GM10266 (cell line): ENCODE measurements around the gene EHBP1L1.

Experiments
- DNase-seq: peaks from one replicate; pipeline ENCODE4 v3.0.0; 2012; ENCODE audit errors: extremely low spot score
- TF ChIP-seq, protein P1 (sequence below): IDR thresholded peaks from 2 replicates; pipeline ENCODE4 v1.5.1; 2012; ENCODE audit warnings: mild to moderate bottlenecking, low read depth; ENCODE audit not compliant: control insufficient read depth, insufficient read depth; ENCODE audit errors: missing control alignments

EHBP1L1 gene

DNA sequence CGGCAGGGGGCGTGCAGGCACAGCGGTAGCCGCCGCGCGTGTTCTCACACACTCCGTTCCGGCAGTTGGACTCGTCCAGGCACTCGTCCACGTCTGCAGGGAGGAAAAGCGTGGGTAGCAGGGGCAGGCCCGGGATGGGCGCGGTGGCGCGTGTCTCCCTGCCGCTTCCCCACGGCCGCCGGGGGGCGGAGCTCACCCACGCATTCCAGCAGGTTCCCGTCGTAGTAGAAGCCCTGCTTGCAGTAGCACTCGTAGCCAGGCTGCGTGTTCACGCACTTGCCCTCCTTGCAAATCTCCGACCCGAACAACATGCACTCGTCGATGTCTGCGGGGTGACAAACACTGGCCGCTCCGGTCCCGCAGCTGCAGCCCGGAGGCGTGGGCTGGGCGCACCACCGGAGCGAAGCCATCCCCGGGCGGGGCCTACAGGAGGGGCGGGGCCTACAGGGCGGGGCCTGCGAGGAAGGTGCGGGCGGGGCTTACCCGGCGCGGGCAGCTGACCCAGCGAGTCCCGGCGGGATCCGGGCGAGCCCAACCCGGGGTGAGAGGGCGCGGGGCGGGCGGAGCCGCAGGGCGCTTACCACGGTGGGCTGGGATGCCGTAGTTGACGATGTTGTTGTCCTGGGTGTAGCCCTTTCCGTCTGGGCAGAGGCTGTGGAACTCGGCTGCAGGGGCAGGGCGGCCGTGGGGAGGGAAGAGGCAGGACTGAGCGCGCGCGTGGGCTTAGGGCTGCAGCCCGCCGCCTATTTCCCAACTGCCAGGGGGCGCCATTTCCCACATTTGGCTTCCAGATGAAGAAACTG is 35.4 kb upstream of the EHBP1L1 start:
- TF ChIP-seq, protein P1, sequence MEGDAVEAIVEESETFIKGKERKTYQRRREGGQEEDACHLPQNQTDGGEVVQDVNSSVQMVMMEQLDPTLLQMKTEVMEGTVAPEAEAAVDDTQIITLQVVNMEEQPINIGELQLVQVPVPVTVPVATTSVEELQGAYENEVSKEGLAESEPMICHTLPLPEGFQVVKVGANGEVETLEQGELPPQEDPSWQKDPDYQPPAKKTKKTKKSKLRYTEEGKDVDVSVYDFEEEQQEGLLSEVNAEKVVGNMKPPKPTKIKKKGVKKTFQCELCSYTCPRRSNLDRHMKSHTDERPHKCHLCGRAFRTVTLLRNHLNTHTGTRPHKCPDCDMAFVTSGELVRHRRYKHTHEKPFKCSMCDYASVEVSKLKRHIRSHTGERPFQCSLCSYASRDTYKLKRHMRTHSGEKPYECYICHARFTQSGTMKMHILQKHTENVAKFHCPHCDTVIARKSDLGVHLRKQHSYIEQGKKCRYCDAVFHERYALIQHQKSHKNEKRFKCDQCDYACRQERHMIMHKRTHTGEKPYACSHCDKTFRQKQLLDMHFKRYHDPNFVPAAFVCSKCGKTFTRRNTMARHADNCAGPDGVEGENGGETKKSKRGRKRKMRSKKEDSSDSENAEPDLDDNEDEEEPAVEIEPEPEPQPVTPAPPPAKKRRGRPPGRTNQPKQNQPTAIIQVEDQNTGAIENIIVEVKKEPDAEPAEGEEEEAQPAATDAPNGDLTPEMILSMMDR: peak; percentile 81
- peak; percentile 100 for DNase-seq

DNA sequence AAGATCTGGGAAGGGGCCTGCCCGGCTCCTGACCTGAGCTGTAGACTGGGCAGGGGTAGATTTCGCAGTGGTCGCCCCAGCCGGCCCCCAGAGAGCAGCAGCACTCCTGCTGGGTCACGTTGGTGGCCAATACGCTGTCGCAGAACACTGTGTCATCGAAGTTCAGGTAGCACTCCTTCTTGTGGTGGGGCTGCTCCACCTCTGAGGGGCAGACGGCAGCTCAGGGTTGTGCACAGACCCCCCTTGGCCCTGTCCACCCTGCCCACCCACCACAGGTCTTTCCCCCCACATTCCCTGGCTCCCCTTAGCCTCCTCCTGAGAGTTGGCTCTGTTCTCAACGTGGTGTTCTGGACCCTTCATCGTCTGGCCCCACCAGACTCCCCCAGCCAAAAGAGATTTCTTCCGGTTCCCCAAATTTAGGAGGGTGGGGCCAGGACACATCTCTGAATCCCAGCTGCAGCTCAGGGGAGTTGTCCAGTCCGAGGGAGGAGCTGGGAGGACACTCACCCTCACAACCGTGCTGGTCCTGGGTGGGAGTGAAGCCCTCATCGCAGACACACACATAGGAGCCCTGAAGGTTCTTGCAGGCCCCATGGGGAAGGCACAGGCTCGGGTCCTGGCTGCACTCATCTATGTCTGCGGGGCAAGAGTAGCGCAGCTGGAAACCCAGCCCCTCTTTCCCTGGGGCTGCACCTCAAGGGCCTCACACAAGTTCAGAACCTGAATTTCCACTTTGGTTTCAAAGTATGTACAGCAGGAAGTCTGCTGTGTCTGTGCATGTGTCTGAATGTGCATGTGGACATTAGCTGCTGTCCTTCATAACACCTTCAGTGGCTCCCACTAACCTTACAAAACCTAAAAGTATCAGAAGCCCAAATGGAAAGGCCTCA is 34.5 kb upstream of the EHBP1L1 start:
- TF ChIP-seq, protein P1: no peak
- no peak for DNase-seq

DNA sequence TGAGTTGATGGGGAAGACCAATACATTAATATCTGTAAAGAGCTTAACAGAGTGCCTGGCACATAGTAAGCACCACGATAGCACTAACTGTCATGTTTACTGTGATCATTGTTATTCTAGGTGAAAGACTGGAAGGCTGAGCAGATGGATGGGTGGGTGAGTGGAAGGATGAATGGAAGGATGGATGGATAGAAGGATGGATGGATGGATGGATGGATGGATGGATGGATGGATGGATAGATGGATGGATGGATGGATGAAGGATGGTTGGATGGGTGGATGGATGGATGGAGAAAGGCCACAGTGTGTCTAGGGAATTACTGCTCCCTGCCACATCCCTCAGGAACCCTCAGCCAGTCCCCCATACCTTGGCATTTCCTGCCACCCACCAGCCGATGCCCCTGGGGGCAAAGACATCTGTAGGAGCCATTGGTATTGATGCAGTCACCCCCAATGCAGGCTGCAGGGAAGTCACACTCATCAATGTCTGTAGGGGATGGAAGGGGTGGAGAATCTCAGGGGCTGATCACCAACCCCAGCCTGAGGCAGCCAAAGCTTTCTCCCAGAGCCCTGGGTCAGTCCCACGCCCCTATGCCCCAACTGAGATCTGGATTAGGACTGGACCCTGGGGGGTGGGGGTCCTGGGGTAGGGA is 33.0 kb upstream of the EHBP1L1 start:
- DNase-seq: no peak
- TF ChIP-seq, protein P1: no peak

DNA sequence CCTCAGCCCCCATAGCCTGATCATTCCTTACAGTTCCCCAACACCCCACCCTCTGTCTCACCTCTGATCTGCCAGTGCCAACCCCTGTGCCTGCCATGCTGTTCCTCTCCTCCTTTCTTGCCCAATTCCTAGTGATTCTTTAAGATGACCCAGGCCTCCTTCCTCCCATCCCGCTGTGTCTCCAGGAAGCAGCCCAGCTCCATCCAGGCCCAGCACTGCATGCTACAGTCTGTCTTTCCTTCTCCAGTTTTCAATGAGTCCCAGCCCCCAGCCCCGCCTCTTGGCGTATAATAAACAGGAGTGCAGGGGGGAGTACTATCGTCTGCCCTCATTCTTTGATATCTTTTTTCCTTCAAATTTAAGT is 30.0 kb upstream of the EHBP1L1 start:
- TF ChIP-seq, protein P1: no peak
- DNase-seq: no peak

DNA sequence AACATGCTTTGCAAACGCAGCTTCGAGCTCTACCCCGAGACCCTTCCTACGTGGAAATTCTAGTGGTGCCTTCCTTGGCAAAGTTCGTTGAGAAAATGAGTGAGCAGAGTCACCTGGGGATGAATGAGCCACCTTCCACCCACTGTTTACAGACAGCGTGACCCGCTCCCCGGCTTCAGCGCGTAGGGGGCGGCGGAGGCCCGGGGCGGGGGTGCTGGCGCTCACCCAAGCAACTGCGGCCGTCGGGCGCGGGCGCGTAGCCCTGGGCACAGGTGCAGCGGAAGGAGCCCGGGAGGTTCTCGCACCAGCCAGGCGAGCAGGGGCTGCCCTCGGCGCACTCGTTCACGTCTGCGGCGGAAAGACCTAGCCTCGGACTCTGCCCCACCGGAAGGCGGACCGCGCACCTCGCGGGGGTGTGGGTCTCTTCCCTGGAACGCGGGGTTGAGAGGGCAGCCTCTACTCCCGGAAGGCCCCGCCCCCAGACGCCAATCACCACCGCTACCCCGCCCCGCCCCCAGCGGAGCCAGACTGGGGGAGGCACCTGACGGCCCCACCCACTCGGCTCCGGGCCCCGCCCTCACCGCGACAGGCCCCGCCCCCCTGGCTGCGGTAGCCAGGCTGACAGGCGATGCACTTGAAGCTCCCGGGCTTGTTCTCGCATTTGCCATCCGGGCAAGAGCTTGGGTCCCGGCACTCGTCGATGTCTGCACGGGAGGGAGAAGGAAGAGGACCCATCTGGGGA is 29.5 kb upstream of the EHBP1L1 start:
- peak; percentile 100 for DNase-seq
- TF ChIP-seq, protein P1: no peak

DNA sequence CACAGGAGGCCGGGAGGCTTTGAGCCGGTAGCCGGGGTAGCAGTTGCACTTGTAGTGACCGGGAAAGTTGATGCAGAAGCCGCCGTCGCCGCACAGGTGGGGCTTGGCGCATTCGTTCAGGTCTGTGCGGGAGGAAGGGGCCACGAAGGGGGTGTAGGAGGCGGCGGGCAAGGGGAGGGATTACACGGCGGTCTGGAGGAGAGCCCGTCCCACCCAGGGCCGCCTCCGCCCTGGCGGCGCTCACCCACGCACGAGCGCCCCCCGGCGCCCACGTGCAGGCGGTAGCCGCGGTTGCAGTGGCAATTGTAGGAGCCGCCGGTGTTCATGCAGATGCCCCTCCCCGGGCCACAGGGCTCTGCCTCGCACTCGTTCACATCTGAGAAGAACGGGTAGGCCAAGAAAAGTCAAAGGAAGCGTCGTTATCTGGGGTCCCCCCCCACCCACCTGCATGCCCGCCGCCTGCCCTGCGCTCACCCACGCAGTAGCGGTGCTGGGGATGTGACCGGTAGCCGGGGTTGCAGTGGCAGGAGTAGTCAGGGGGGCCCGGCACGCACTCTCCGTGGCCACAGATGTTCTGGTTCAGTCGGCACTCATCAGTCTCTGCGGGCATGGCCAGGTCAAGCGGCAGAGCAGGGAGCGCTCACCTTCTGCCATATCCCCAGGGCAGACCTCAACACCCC is 28.3 kb upstream of the EHBP1L1 start:
- TF ChIP-seq, protein P1: no peak
- no peak for DNase-seq
